OCI-LY7 (cell line): ENCODE measurements around the gene RNFT2.

Experiments used
- CTCF ChIP-seq: fragments of 200-600 bp; sonication (generic); conservative IDR thresholded peaks from 2 replicates; pipeline ENCODE4 v1.5.1; 2014; ENCODE audit warnings: mild to moderate bottlenecking, antibody characterized with exemption, low read length, moderate library complexity, mixed read lengths
- EZH2phosphoT487 ChIP-seq: fragments of 200-600 bp; sonication (generic); IDR thresholded peaks from 2 replicates; pipeline ENCODE4 v1.6.1; 2018; ENCODE audit warnings: low read depth, borderline replicate concordance, mild to moderate bottlenecking, mixed run types, antibody characterized with exemption, low read length, moderate library complexity, mixed read lengths

GRCh38 chr12:116861320-116861719 is 123.2 kb downstream of the RNFT2 start:
- TF ChIP-seq CTCF = no peak
- no peak for TF ChIP-seq EZH2phosphoT487
